Hypothalamus (tissue), 51 donors: ENCODE data around the gene RAPGEF4.

Experiments used
- DNase-seq, 51 donors: peaks; one replicate each; lab custom pipeline; 2025; lab: John Stamatoyannopoulos, UW

The RAPGEF4 gene

DNA sequence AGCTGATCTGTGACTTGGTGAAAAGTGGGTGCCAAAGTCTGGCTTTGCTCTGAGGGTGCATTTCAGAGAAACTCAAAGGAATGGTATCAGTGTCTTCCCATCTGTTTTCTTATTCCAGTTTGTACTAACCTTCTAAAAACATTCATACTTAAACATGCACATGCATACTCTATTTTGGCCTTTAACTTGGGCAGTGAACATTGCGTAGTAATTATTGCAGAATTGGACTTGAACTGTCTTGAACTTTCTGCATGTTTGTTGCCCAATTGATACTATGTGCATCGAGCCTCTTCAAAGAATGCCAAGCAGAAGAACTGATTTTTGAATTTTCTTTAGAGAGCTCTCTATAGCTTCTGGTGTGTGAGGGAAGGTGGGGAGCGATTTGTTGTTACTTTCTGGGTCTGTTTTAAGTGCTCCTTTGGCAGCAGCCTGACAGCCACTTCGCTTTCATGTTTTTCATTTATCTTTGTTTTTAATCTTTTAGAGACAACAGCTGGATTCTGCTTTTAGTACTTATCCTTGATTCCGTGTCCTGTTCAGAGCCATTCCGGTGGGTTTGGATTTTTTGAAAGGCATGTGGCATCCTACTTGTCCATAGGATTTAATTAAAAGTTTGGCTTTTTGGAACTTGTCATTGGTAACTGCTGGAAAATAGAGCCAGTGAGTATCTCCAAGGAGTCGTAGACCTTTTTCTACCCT lies 159.2 kb downstream of the RAPGEF4 start:
- DNase-seq = no peak

DNA sequence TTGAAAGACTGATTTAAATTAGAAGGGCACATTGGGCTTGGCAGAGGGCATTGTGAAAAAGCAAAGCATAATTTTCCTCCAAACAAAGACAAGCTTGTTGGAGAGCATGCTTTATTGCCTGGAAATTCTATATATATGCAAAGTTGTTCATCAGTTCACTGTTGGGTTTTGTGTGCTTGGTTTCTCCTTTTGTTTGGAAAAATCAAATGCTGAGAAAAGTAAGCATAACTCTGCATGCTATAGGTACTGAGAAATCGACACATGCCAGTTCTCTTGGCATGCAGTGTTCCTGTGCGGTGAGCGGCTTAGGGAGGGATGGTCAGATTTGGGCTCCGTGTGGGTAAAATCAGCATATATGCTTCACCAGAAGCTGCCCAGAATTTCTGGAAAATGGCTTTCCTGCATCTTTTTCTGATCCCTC lies 161.0 kb downstream of the RAPGEF4 start:
- no peak for DNase-seq

DNA sequence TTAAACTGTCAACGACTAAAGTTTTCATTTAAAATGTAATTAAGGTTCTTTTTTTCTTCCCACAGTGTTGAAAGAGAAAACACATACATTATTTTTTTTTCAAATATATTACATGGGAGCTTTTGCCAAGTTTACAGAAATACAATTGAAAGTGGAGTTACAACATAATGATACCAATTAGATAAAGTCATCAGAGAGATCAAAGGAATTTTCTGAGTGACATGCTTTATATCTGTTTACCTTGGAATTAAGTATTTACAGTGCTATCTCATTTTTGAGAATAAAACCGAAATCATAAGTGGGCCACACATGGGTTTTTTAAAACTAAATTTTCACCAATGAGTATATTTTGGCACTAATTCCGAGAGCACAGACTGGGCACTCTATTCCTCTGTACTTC lies 165.2 kb downstream of the RAPGEF4 start:
- DNase-seq = no peak

DNA sequence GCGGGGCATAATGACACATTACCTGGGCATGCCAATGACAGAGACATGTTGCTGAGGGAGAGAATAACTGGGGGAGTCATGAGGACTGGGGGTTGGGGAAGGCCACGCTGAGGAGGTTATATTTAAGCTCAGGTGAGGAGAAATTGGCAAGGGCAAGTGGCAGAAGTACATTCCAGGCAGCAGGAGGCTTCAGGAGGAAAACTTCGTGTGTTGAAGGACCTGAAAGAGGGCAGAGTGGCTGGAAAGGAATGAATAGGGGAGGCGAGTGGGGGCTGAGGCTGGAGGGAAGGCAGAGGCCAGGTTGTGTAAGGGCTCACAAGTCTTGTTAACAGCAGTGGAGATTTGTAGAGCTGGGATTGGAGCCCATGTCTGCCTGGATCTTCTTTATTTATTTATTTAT lies 166.3 kb downstream of the RAPGEF4 start:
- DNase-seq = no peak

DNA sequence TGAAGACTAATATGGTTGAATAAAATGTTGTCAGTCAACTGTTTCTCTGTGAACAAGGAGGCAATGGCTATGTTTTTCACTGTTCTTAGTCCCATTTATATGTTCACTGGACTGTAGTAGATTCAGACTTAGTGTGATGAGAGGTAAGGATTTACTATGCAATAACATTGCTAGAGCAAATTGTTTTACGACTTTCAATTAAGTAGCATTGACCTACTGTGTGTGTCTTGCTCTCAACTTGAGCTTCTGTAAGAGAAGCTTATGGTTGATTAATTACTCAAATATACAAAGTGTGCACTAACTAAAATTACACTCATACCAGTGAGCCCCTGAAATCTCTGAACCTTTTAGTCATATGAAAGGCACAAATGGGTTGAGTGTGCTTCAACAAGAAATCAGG lies 168.6 kb downstream of the RAPGEF4 start:
- DNase-seq = no peak

DNA sequence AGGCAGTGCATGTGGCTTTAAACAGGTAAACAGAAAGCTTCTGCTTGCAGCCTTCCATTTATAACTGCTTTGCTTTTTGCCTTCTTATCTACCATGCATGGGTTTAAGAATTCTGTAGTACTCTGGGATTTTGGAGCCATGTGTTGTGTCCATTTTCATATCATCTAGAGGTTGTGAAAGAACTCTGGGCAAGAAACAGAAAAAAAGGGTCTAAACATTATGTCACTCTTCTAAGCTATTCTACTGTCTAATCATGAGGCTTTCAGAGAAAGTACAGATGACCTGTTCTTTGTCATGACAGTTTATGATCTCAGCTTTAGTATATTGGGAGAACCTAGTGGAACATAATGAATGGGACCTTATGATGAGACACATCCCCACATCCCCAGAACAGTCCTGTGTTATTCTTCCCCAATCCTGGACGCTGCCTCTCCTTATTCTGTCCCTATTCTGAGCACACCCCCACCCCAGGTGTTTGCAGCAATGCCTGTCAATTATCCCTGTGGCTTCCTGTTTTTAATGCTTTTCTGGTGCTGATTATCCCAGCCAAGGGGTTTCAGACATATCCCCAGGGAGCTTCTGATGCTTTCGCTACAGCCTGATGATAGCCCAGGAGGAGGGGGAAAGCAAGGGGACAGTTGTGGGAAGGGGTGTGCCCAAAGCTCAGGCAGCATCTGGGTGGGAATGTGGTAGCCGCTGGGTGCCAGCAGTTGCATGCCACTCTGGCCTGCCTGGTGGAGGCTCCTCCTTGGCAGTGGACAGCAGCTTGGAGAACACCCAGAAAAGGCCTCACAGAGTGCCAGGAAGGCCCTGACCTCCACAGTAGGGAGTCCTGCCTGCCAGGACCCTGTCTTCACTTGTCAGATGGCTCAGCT lies 170.5 kb downstream of the RAPGEF4 start:
- DNase-seq = peak in 13 of 51 donors; percentile 4 to 56 (median 15)

DNA sequence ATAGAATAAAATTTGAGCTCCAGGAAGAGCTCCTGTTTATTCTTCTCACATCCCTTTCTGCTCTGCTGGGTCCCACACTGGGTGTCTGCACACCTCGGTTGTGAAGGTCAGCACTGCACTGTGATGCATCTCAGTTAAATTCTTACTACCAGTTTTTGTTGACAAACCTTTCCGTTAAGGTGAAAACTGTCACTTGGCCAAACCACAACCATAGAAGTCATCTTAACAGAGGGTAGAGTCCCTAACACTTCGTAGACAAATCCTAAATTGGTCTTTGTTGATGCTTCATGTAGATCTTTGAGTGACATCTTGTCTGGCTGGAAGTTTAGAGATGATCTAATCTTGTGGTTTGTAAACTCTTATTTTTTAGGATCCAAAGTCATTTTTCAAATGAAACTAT lies 172.6 kb downstream of the RAPGEF4 start:
- DNase-seq = no peak

DNA sequence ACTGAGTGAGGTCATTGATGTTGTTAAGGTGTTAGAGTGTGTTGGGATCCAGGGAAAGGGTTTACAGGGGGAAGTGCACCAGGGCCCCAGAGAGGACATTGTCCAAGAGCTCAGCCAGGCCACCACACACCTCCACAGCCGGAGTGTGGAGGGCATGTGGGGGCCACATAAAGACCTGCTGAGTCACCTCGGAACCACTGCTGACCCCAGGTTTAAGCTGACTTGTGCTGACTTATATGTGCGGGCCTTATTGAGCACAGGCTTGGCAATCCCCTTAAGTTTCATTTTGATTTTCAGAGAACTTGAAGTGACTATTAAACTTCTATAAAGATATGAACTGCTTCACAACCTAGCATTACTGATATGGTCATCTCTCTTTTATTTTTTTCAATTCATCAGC lies 173.8 kb downstream of the RAPGEF4 start:
- no peak for DNase-seq

DNA sequence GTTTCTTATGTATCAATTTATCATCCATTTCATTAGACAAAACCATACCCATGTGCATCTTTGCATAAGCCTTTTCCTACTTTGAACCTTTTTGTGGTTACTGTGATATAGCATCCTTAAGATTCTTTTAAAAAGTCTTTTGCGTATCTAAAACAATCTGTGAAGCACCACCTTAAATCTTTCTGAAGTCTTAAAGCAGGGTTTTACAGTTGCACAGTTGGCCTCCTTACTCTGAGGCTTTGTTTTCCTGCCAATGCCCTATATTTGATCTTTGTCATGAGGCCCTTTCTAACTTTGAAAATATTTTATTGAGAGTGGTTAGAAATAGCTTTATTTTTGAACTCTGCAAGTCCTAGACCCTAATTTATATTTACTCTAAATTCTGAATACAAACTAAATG lies 176.6 kb downstream of the RAPGEF4 start:
- DNase-seq = no peak

DNA sequence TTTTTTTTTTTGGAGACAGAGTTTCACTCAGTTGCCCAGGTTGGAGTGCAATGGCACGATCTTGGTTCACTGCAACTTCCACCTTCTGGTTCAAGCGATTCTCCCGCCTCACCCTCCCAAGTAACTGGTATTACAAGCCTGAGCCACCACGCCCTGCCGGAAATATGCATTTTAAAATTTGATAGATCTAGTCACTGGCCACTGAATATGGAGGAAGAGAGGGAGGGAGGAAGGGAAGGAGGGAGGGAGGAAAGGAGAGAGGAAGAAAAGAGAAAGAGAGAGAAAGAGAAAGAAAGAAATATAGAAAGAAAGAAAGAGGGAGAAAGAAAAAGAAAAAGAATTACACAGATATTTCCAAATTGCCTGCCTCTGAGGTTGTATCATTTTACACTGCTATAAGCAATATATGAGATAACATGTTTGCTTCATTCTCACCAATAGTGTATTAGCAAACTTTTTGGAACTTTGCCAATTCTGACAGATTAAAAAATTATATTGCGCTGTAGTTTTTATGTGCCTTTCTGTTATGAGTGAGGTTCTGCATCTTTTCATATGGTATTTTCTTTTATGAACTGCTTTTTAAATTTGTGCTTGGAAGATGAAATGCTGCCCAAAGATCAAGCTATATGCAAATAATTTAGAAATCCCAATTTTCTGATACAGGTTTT lies 178.8 kb downstream of the RAPGEF4 start:
- DNase-seq = no peak

DNA sequence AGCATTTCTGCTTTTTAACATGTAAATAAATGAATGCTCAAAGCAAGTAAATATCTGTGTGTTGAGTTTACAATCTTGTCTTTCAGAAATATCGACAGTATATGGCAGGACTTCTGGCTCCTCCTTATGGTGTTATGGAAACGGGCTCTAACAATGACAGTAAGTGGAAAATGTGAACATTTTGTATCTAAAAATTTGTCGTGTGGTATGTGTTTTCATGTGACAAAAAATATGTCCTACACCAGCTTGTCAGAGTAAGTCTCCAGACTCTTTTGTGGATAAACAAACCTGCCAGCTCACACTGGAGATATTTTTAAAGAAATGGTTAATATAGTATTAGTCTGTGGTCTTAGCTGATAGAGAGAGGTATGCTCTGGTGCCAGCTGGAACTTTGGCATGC lies 182.1 kb downstream of the RAPGEF4 start:
- no peak for DNase-seq

DNA sequence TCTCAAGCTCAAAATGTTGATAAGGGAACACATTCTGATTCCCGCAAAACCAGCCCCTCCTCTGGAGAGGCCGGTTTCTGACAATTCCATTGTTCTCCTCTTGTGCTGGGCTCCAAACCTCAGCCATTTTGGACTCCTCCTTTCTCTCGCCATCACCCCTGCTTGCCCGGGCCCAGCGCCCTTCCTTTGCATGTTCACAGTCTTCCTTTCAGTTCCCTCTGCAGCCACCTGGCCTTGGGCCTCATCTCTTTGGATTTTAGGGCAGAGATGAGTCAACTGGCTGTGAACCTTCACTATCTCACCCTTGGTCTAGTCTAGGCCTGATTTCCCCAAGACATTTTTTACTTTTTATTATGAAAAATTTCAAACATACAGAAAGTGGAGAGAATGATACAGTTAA lies 184.1 kb downstream of the RAPGEF4 start:
- no peak for DNase-seq

DNA sequence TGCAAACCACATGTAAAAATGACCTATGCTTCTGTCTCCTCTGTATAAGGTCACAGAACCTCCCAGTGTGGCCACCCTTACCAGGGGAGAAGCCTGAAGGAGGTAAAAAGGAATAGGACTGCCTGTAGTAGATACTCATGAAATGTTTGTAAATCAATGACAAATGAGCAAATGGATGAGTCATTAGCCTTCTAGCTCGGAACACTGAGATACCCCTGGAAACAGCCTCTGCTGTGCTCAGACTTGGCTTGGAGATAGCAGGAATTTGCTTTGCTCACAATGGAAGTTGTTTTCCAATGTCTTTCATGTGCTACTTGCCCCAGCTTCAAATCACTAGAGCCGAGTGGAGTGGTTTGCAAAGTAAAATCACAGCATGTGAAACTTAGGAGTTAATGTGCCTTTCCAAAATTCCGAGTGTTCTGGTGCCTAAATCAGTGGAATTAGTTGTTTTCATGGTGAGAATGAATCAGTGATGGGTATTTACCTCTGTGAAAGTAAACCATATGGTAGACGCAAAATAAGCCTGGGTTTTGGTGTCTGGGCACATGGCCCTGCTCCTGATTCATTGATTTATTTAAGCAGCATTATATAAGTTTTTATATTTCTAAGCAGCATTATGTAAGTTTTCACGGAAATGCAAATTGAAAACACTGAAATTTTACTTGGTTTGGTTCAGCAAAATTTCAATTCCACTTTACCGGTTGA lies 186.0 kb downstream of the RAPGEF4 start:
- peak in 1 of 51 donors; percentile 31 for DNase-seq

DNA sequence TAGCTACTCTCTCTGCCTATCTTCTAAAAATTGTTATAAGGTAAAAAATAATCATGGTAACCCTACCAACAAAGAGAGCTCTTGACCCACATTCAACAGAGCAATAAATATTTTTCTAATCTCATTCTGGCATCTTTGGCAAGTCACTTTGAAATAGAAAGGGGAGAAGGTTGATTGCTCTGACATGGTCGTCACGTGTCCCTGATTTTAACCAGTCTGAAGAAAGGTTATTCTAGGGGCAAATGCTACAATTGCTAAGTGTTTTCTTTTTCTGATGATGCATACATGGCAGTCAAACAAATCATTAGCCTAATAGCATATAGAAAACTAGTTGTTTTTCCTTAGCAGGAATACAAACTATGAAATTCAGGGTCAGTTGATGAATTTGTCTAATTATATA lies 186.7 kb downstream of the RAPGEF4 start:
- DNase-seq = no peak

DNA sequence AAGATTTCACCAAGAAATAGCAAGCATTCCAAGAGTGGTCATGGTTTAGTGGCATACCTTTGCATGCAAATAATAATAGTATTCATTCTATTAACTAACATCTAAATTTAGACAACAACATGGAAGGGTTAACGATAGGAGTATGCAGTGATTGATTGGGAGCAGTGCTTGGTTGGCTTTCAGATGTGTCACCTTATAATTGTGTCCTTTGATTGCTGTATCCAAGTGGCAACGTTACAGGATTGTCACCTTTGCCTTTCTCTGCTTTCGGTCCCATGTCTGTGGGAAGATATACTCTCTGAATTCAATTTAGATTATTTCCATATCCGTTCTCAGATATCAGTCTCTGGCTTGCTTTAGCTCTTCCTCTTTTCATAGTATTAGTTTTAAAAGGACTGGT lies 187.2 kb downstream of the RAPGEF4 start:
- DNase-seq = no peak

DNA sequence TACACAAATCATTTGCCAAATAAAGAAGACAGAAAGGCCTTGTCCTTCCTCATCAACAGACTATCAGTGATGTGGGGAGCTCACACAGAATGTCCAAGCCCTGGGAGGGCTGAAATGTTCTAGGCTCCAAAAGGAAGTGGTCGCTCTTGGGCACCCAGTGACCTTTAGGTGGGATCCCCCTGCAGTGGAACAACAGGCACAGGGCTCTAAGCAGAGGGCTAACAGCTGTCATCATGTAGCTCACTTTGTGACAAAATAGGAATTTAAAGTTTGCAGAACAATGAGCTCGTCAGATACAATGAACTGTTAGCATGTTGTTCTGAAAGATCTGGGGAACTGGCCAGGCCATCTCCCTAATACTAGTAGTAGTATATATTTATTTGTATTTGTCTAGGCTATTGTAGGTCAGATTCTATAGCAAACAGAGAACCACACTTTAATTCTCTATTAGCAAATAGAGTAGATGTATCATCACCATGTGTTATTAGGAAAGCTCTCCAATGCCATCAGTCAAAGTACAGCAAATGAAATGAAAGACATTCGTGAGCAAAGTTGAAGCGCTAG lies 188.5 kb downstream of the RAPGEF4 start:
- no peak for DNase-seq

DNA sequence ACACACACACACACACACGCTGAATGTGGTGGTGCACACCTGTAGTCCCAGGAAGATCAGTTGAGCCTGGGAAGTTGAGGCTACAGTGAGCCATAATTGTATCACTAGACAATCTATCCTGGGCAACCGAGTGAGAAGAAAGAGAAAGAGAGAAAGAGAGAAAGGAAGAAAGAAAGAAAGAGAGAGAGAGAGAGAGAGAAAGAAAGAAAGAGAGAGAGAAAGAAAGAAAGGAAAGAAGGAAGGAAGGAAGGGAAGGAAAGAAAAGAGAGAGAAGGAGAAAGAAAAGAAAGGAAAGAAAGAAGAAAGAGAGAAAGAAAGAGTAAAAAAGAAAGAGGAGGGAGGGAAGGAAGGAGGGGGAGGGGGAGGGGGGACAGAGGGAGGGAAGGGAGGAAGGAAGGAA lies 190.0 kb downstream of the RAPGEF4 start:
- no peak for DNase-seq

DNA sequence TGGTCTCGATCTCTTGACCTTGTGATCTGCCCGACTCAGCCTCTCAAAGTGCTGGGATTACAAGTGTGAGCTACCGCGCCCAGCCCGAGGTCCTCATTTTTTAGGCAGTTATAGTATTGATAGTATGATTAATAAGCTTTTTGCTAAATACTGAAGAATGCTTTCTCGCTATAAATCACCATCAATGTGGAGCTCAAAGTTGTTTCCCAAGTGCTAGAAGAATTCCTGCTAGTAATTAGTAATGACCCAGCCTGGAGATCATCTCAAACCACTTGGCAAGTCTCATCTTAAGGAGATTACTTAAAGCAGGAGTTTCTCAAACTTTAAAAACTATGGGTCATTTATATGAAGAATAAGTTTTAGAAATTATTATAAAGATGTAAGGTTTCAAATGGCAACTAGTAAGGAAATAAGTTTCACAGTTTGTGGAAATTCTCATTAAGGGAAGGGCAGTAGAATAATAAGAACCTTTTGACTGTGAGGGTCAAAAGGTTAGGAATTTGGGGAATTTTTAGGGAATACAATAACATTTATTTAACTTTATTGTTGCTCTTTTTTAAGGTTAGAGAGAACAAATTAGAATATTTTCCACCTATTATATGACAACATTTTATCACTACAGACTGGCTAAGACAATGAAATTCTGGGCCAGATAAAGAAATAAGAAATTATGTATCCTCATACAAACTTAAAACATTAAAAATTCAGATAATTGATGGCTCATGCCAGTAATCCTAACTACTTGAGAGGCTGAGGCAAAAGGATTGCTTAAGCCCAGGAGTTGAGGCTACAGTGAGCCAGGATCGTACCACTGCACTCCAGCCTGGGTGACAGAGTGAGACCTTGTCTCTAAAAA lies 191.4 kb downstream of the RAPGEF4 start:
- DNase-seq = no peak

DNA sequence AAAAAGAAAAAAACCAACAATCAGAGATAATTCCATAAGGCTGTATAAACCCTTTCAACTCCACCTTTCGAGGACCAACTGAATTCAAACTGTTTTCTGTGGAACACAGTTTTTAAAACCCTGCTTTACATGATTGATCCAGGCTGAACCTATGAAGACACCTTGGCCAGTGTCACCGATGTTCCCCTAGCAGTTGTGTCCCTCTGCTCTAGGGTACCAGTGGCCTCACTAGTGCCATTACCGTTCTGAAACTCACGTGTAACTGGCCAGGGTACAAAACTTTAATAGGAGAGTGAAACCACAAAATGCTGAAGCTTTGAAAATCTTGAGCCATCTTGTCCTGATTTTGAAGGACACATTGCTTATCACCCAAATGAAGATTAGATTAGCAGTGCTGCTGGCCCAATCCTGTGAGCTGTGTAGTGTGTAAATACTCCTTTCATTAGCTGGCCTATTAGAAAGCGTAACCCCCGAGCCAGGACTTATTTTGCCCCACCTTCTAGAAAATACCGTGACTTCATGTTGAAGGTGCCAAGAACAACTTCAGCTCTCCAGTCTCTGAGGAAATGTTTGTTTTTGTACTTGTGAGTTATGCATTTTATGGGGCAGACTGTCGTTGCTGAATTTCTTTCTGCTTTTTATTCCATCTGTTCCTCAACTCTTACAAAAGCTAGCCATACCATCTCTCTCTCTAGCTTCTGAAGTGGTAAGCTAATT lies 192.2 kb downstream of the RAPGEF4 start:
- no peak for DNase-seq
